K562 (cell line): ENCODE results near the gene TRAF7. TPM values are rescaled to one million over a fixed set of nuclear protein-coding genes. Genes with fewer than 3 reads are reported as not detected.

Experiments used
- ARNT ChIP-seq, 2 experiments: fragments of 450-650 bp; IDR thresholded peaks; 2 replicates each; pipeline ENCODE4 v1.6.1; 2016; ENCODE audit warnings: mild to moderate bottlenecking in 1 of 2
- ETV5 ChIP-seq: sonication (generic); formaldehyde crosslinking; IDR thresholded peaks from 2 replicates; pipeline ENCODE4 v1.4.0; 2020; ENCODE audit warnings: low read depth, mild to moderate bottlenecking, missing genetic modification reagents
- MED1 ChIP-seq: sonication (generic); formaldehyde crosslinking; IDR thresholded peaks from 2 replicates; pipeline ENCODE4 v1.8.1; 2023; ENCODE audit warnings: missing genetic modification reagents, borderline replicate concordance
- NFE2L1 ChIP-seq: fragments of 450-650 bp; IDR thresholded peaks from 2 replicates; pipeline ENCODE4 v1.6.1; 2016; ENCODE audit warnings: missing genetic modification characterization, low read depth, mild to moderate bottlenecking, missing compliant biosample characterization, moderate library complexity, borderline replicate concordance
- PRMT5 ChIP-seq: sonication (generic); formaldehyde crosslinking; IDR thresholded peaks from 2 replicates; pipeline ENCODE4 v1.5.0; 2020; ENCODE audit warnings: missing genetic modification reagents
- SMAD2 ChIP-seq: fragments of 150-350 bp; IDR thresholded peaks from 2 replicates; pipeline ENCODE4 v1.6.1; 2014; ENCODE audit warnings: low read depth, mild to moderate bottlenecking, low read length
- ZNF140 ChIP-seq: fragments of 250-450 bp; sonication (Bioruptor Pico); IDR thresholded peaks from 2 replicates; pipeline ENCODE4 v1.8.0; 2021; ENCODE audit warnings: moderate library complexity, mild to moderate bottlenecking, inconsistent platforms
- ZNF507 ChIP-seq: conservative IDR thresholded peaks from 2 replicates; pipeline ENCODE4 v1.6.1; 2017; ENCODE audit warnings: missing genetic modification characterization, missing compliant biosample characterization
- ZNF583 ChIP-seq: fragments of 250-450 bp; sonication (Bioruptor Pico); IDR thresholded peaks from 2 replicates; pipeline ENCODE4 v1.4.0; 2020
- polyA plus RNA-seq, 8 experiments: library from polyadenylated mRNA; depleted of rRNA in 4 of 8; stranded (reverse) in 5 of 8; unstranded in 3 of 8; fragments of >200 nt; fragmentation: Nextera tagmentation in 2 of 8; fragmentation: Illumina TruSeq in 1 of 8; extraction: Ambion mirVana in 2 of 8; extraction: Trizol in 1 of 8; gene quantifications; 2 replicates each; pipeline versions ENCODE4 v1.2.1 to v1.2.3, GENCODE V29; 2011 to 2014; ENCODE audit warnings: inconsistent platforms in 1 of 8, missing spikeins in 1 of 8
- total RNA-seq, 7 experiments: library from RNA; depleted of rRNA in 6 of 7; stranded (reverse); fragments of >200 nt in 6 of 7; fragmentation: Illumina TruSeq in 2 of 7; extraction: Trizol in 2 of 7; gene quantifications; 2 replicates each; pipeline versions ENCODE4 v1.2.1 to v1.2.3, GENCODE V29; 2011 to 2021; ENCODE audit warnings: low replicate concordance in 1 of 7
- TF ChIP-seq, protein P1 (sequence below): fragments of 450-650 bp; IDR thresholded peaks from 2 replicates; pipeline ENCODE4 v1.6.1; 2016; ENCODE audit warnings: mild to moderate bottlenecking, moderate library complexity
- TF ChIP-seq, protein P2 (sequence below): fragments of 250-450 bp; sonication (Bioruptor Pico); IDR thresholded peaks from 2 replicates; pipeline ENCODE4 v1.4.0; 2020

Gene TRAF7
- total and polyA plus RNA-seq, 9 of the 15 experiments (the other 6 are each of a cell fraction or from before 2014, with no cell fraction given), result 1.1 to 113 (median 41.6) TPM

DNA sequence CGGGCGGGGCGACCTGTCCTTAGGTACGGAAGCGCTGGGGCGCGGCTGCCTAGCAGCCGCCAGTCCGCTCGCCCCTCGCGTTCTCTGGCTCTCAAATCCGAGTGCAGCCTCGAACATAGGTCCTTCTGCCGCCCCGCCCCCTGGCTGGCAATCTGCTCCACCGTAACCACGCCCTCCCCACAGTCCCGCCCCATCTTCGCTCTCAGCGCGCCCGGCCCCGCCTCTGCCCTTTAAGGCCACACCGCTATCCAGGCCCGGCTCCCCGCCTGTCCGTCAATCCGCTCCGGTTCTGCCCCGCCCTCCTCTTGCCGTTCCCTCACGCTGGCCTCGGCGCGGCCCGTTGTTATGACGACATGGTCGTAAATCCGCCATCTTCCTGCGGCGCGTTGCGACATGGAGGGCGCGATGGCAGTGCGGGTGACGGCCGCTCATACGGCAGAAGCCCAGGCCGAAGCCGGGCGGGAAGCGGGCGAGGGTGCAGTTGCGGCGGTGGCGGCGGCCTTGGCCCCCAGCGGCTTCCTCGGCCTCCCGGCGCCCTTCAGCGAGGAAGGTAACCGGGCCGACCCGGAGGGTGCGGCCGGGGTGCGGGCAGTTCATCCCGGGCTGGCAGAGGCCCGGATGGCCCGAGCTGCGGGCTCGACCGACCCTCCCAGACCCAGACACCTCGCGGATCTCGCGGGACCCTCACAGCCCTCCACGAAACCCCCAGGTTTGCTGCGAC lies 67.8 kb downstream of the TRAF7 start, which contains the start of gene E4F1 (continued):
- TF ChIP-seq, protein P1, sequence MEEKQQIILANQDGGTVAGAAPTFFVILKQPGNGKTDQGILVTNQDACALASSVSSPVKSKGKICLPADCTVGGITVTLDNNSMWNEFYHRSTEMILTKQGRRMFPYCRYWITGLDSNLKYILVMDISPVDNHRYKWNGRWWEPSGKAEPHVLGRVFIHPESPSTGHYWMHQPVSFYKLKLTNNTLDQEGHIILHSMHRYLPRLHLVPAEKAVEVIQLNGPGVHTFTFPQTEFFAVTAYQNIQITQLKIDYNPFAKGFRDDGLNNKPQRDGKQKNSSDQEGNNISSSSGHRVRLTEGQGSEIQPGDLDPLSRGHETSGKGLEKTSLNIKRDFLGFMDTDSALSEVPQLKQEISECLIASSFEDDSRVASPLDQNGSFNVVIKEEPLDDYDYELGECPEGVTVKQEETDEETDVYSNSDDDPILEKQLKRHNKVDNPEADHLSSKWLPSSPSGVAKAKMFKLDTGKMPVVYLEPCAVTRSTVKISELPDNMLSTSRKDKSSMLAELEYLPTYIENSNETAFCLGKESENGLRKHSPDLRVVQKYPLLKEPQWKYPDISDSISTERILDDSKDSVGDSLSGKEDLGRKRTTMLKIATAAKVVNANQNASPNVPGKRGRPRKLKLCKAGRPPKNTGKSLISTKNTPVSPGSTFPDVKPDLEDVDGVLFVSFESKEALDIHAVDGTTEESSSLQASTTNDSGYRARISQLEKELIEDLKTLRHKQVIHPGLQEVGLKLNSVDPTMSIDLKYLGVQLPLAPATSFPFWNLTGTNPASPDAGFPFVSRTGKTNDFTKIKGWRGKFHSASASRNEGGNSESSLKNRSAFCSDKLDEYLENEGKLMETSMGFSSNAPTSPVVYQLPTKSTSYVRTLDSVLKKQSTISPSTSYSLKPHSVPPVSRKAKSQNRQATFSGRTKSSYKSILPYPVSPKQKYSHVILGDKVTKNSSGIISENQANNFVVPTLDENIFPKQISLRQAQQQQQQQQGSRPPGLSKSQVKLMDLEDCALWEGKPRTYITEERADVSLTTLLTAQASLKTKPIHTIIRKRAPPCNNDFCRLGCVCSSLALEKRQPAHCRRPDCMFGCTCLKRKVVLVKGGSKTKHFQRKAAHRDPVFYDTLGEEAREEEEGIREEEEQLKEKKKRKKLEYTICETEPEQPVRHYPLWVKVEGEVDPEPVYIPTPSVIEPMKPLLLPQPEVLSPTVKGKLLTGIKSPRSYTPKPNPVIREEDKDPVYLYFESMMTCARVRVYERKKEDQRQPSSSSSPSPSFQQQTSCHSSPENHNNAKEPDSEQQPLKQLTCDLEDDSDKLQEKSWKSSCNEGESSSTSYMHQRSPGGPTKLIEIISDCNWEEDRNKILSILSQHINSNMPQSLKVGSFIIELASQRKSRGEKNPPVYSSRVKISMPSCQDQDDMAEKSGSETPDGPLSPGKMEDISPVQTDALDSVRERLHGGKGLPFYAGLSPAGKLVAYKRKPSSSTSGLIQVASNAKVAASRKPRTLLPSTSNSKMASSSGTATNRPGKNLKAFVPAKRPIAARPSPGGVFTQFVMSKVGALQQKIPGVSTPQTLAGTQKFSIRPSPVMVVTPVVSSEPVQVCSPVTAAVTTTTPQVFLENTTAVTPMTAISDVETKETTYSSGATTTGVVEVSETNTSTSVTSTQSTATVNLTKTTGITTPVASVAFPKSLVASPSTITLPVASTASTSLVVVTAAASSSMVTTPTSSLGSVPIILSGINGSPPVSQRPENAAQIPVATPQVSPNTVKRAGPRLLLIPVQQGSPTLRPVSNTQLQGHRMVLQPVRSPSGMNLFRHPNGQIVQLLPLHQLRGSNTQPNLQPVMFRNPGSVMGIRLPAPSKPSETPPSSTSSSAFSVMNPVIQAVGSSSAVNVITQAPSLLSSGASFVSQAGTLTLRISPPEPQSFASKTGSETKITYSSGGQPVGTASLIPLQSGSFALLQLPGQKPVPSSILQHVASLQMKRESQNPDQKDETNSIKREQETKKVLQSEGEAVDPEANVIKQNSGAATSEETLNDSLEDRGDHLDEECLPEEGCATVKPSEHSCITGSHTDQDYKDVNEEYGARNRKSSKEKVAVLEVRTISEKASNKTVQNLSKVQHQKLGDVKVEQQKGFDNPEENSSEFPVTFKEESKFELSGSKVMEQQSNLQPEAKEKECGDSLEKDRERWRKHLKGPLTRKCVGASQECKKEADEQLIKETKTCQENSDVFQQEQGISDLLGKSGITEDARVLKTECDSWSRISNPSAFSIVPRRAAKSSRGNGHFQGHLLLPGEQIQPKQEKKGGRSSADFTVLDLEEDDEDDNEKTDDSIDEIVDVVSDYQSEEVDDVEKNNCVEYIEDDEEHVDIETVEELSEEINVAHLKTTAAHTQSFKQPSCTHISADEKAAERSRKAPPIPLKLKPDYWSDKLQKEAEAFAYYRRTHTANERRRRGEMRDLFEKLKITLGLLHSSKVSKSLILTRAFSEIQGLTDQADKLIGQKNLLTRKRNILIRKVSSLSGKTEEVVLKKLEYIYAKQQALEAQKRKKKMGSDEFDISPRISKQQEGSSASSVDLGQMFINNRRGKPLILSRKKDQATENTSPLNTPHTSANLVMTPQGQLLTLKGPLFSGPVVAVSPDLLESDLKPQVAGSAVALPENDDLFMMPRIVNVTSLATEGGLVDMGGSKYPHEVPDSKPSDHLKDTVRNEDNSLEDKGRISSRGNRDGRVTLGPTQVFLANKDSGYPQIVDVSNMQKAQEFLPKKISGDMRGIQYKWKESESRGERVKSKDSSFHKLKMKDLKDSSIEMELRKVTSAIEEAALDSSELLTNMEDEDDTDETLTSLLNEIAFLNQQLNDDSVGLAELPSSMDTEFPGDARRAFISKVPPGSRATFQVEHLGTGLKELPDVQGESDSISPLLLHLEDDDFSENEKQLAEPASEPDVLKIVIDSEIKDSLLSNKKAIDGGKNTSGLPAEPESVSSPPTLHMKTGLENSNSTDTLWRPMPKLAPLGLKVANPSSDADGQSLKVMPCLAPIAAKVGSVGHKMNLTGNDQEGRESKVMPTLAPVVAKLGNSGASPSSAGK, result no peak
- TF ChIP-seq ETV5 (CRISPR knock-in tag) (no peak; the same call in 1 of the 2 replicates), PRMT5 (CRISPR knock-in tag) (no peak), ARNT (IDR thresholded peaks at IDR 0.05) (no peak), NFE2L1 (tag) (no peak), ZNF583 (no peak), SMAD2 (no peak), ZNF140 (CRISPR knock-in tag) (no peak), ZNF507 (tag) (no peak), MED1 (CRISPR knock-in tag) (no peak)
- TF ChIP-seq, protein P2, sequence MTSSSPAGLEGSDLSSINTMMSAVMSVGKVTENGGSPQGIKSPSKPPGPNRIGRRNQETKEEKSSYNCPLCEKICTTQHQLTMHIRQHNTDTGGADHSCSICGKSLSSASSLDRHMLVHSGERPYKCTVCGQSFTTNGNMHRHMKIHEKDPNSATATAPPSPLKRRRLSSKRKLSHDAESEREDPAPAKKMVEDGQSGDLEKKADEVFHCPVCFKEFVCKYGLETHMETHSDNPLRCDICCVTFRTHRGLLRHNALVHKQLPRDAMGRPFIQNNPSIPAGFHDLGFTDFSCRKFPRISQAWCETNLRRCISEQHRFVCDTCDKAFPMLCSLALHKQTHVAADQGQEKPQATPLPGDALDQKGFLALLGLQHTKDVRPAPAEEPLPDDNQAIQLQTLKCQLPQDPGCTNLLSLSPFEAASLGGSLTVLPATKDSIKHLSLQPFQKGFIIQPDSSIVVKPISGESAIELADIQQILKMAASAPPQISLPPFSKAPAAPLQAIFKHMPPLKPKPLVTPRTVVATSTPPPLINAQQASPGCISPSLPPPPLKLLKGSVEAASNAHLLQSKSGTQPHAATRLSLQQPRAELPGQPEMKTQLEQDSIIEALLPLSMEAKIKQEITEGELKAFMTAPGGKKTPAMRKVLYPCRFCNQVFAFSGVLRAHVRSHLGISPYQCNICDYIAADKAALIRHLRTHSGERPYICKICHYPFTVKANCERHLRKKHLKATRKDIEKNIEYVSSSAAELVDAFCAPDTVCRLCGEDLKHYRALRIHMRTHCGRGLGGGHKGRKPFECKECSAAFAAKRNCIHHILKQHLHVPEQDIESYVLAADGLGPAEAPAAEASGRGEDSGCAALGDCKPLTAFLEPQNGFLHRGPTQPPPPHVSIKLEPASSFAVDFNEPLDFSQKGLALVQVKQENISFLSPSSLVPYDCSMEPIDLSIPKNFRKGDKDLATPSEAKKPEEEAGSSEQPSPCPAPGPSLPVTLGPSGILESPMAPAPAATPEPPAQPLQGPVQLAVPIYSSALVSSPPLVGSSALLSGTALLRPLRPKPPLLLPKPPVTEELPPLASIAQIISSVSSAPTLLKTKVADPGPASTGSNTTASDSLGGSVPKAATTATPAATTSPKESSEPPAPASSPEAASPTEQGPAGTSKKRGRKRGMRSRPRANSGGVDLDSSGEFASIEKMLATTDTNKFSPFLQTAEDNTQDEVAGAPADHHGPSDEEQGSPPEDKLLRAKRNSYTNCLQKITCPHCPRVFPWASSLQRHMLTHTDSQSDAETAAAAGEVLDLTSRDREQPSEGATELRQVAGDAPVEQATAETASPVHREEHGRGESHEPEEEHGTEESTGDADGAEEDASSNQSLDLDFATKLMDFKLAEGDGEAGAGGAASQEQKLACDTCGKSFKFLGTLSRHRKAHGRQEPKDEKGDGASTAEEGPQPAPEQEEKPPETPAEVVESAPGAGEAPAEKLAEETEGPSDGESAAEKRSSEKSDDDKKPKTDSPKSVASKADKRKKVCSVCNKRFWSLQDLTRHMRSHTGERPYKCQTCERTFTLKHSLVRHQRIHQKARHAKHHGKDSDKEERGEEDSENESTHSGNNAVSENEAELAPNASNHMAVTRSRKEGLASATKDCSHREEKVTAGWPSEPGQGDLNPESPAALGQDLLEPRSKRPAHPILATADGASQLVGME (CRISPR knock-in tag), result no peak
